Cortex of kidney (tissue), 1 donor: Measurements from ENCODE around the gene FZD10.

Source experiments
- DNase-seq: peaks from one replicate; lab custom pipeline; 2025; lab: John Stamatoyannopoulos, UW

Gene FZD10

GRCh38 chr12:130154276-130155070 lies 7.8 kb upstream of the FZD10 start:
- no peak for DNase-seq

- no peak for DNase-seq
Measured at GRCh38 chr12:130155416-130156073, 6.7 kb upstream of the FZD10 start.

GRCh38 chr12:130156652-130157275 lies 5.5 kb upstream of the FZD10 start:
- no peak for DNase-seq

GRCh38 chr12:130157998-130158753 lies 4.1 kb upstream of the FZD10 start:
- DNase-seq, result no peak

GRCh38 chr12:130158754-130159059 lies 3.6 kb upstream of the FZD10 start:
- DNase-seq, result no peak

GRCh38 chr12:130160306-130160705 lies 2.0 kb upstream of the FZD10 start:
- no peak for DNase-seq

- DNase-seq, result no peak
Measured at GRCh38 chr12:130160711-130161231, 1.5 kb upstream of the FZD10 start.

- DNase-seq, result no peak
Measured at GRCh38 chr12:130161261-130162243, 712 bp upstream of the FZD10 start.

- DNase-seq, result no peak
Measured at GRCh38 chr12:130162745-130163460, 639 bp downstream of the FZD10 start.

GRCh38 chr12:130163461-130164215 lies 1.4 kb downstream of the FZD10 start:
- DNase-seq, result no peak

GRCh38 chr12:130164216-130164542 lies 1.9 kb downstream of the FZD10 start:
- no peak for DNase-seq

- DNase-seq, result no peak
Measured at GRCh38 chr12:130164936-130165335, 2.7 kb downstream of the FZD10 start.

- DNase-seq, result no peak
Measured at GRCh38 chr12:130166306-130166705, 4.0 kb downstream of the FZD10 start.

- DNase-seq, result no peak
Measured at GRCh38 chr12:130167537-130167936, 5.3 kb downstream of the FZD10 start.

GRCh38 chr12:130169256-130169655 lies 7.0 kb downstream of the FZD10 start:
- DNase-seq, result no peak

- DNase-seq, result no peak
Measured at GRCh38 chr12:130169924-130170323, 7.7 kb downstream of the FZD10 start.

- no peak for DNase-seq
Measured at GRCh38 chr12:130170611-130171010, 8.3 kb downstream of the FZD10 start.

GRCh38 chr12:130177635-130178242 lies 15.5 kb downstream of the FZD10 start:
- no peak for DNase-seq

- no peak for DNase-seq
Measured at GRCh38 chr12:130178282-130178681, 16.0 kb downstream of the FZD10 start.
